SK-N-SH treated with all-trans-retinoic acid at 6 μM for 48 hours (cell line): Measurements from ENCODE around the gene MOSMO.

Experiments used
- CREB5 ChIP-seq: fragments of 250-450 bp; sonication (Bioruptor Pico); IDR thresholded peaks from 2 replicates; pipeline ENCODE4 v1.5.1; 2020; ENCODE audit warnings: low read depth, mild to moderate bottlenecking, moderate library complexity
- CSRNP3 ChIP-seq: fragments of 250-450 bp; sonication (Bioruptor Pico); IDR thresholded peaks from 2 replicates; pipeline ENCODE4 v1.5.1; 2021; ENCODE audit warnings: mild to moderate bottlenecking, moderate library complexity
- ESRRG ChIP-seq: fragments of 250-450 bp; sonication (Bioruptor Pico); IDR thresholded peaks from 2 replicates; pipeline ENCODE4 v1.6.1; 2021; ENCODE audit warnings: mild to moderate bottlenecking
- GLIS3 ChIP-seq: fragments of 250-450 bp; sonication (Bioruptor Pico); IDR thresholded peaks from 2 replicates; pipeline ENCODE4 v1.5.0; 2020; ENCODE audit warnings: mild to moderate bottlenecking, moderate library complexity
- ISL1 ChIP-seq: fragments of 250-450 bp; sonication (Bioruptor Pico); IDR thresholded peaks from 2 replicates; pipeline ENCODE4 v2.1.2; 2022; ENCODE audit warnings: mild to moderate bottlenecking, moderate library complexity
- OSR1 ChIP-seq: fragments of 250-450 bp; sonication (Bioruptor Pico); IDR thresholded peaks from 2 replicates; pipeline ENCODE4 v1.8.0; 2022; ENCODE audit warnings: moderate library complexity, mild to moderate bottlenecking, inconsistent platforms
- PATZ1 ChIP-seq: fragments of 250-450 bp; sonication (Bioruptor Pico); IDR thresholded peaks from 2 replicates; pipeline ENCODE4 v1.8.0; 2020; ENCODE audit warnings: mild to moderate bottlenecking, moderate library complexity, borderline replicate concordance
- POU6F1 ChIP-seq: fragments of 250-450 bp; sonication (Bioruptor Pico); IDR thresholded peaks from 2 replicates; pipeline ENCODE4 v1.8.0; 2021; ENCODE audit warnings: low read depth, mild to moderate bottlenecking, moderate library complexity, borderline replicate concordance
- RARB ChIP-seq: fragments of 250-450 bp; sonication (Bioruptor Pico); IDR thresholded peaks from 2 replicates; pipeline ENCODE4 v1.8.0; 2021; ENCODE audit warnings: mild to moderate bottlenecking, moderate library complexity
- TCF4 ChIP-seq: fragments of 250-450 bp; sonication (Bioruptor Pico); IDR thresholded peaks from 2 replicates; pipeline ENCODE4 v1.8.0; 2021; ENCODE audit warnings: mild to moderate bottlenecking, moderate library complexity, borderline replicate concordance
- ZC3H10 ChIP-seq: fragments of 250-450 bp; sonication (Bioruptor Pico); IDR thresholded peaks from 2 replicates; pipeline ENCODE4 v1.5.1; 2021; ENCODE audit warnings: mild to moderate bottlenecking, moderate library complexity
- ZFP3 ChIP-seq: fragments of 250-450 bp; sonication (Bioruptor Pico); IDR thresholded peaks from 2 replicates; pipeline ENCODE4 v1.5.0; 2020; ENCODE audit warnings: mild to moderate bottlenecking, moderate library complexity
- ZNF565 ChIP-seq: fragments of 450-650 bp; formaldehyde crosslinking; conservative IDR thresholded peaks from 2 replicates; pipeline ENCODE4 v1.5.0; 2020; ENCODE audit warnings: low read depth, mild to moderate bottlenecking, moderate library complexity
- ZNF8 ChIP-seq: fragments of 450-650 bp; formaldehyde crosslinking; IDR thresholded peaks from 2 replicates; pipeline ENCODE4 v1.5.0; 2020; ENCODE audit warnings: mild to moderate bottlenecking, moderate library complexity

GRCh38 chr16:22103441-22103840 is 95.5 kb downstream of the MOSMO start:
- TF ChIP-seq GLIS3 (CRISPR knock-in tag) = no peak
- TF ChIP-seq CSRNP3 = no peak
- no peak for TF ChIP-seq ISL1 (CRISPR knock-in tag)
- TF ChIP-seq ZNF565 (CRISPR knock-in tag) = no peak
- TF ChIP-seq CREB5 (CRISPR knock-in tag) = no peak
- TF ChIP-seq PATZ1 (CRISPR knock-in tag) = no peak
- TF ChIP-seq RARB = no peak
- no peak for TF ChIP-seq POU6F1
- TF ChIP-seq ZFP3 (CRISPR knock-in tag) = no peak
- no peak for TF ChIP-seq ZC3H10 (CRISPR knock-in tag)
- TF ChIP-seq OSR1 = no peak
- no peak for TF ChIP-seq TCF4
- no peak for TF ChIP-seq ESRRG (CRISPR knock-in tag)
- no peak for TF ChIP-seq ZNF8
